GM18867 (cell line): ENCODE measurements around the gene SNX4.
"Not testable (repeated sequence)": the region's sequence is repeated elsewhere in the genome, so short reads cannot be mapped to it uniquely, and the experiment has no call there.

Experiments
- ATAC-seq: cut with Tn5 transposase; IDR thresholded peaks from one replicate; pipeline ENCODE4 v1.9.1; 2021; ENCODE audit warnings: mild to moderate bottlenecking, moderate library complexity; ENCODE audit not compliant: unreplicated experiment

SNX4 gene

DNA sequence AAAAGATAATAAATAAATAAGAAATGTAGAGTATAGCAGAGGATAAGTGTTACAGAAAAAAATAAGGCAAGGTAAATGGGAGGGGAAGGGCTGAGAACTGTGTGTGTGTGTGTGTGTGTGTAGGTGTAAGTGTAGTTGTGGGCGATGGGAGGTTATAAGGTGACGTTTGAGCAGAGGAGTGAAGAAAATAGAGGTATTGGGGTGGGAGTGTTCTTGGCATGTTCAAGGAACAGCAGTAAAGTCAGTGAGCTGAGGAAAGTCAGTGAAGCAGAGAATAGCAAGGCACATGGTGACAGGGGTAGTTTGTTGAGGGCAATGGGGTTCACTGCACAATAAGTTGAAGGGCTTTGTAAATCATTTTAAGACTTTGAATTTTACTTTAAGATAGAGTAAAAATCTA lies 113.9 kb downstream of the SNX4 start:
- no peak for ATAC-seq

DNA sequence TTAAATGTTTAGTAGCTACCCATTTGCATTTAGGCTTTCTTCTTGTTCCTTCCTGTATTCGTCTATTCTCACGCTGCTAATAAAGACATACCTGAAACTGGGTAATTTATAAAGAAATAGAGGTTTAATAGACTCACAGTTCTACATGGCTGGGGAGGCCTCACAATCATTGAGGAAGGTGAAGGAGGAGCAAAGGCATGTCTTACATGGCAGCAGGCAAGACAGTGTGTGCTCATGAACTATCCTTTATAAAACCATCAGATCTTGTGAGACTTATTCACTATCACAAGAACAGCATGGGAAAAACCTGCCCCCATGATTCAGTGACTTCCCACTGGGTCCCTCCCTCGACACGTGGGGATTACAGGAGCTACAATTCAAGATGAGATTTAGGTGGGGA lies 114.5 kb downstream of the SNX4 start:
- not testable (repeated sequence) for ATAC-seq

DNA sequence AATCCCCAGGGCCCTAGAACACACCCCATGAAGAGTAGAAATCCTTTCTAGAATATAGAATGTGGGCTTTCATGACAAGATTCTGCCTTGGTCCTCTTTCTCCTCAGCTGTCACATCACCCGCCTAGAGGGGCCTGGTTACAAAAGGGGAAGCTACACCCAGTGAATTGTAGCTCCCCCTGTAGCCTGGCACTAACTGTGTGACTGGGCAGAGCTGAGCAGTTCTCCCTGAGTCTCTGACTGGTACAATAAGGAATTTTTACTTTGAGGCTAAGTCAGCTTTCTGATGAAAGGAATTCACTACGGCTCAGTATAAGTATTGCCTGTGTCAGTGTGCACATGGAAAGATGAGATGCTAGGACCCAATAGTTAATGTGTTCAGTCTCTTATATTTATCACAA lies 116.2 kb downstream of the SNX4 start:
- ATAC-seq = no peak

- no peak for ATAC-seq
Measured at GRCh38 chr3:125402639-125403038, 117.4 kb downstream of the SNX4 start.

GRCh38 chr3:125401402-125401801 lies 118.6 kb downstream of the SNX4 start:
- no peak for ATAC-seq

DNA sequence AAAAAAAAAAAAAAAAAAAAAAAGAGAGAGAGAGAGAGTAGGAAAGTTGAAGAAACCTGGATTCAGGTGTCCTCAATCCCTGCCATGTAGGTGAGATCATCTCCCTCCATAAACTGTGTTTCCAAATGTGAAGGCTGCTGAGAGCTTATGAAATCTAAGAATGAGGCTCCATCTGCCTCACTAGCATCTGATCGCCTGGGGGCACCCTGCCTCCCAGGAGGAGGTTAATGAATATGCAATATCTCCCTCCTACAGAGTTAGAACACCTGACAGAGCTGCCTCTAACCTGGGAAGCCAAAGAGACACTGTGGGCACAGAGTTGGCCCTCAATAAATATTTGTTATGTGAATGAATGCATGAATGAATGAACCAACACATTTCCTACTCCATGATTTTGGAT lies 121.0 kb downstream of the SNX4 start:
- no peak for ATAC-seq
